Epithelial cell of esophagus (primary cell): ENCODE measurements around the gene TNK2.

ENCODE experiments used
- DNase-seq: peaks from one replicate; pipeline ENCODE4 v3.0.0; 2010; ENCODE audit warnings: low read depth
- H3K4me3 ChIP-seq: 2 replicates; pipeline ENCODE4 v1.5.1; 2011; ENCODE audit warnings: mild to moderate bottlenecking, low read length, control low read depth
- TF ChIP-seq, protein P1 (sequence below): IDR thresholded peaks from 2 replicates; pipeline ENCODE4 v1.5.1; 2011; ENCODE audit warnings: low read depth, mild to moderate bottlenecking, low read length, control low read depth, inconsistent platforms; ENCODE audit not compliant: insufficient read depth; ENCODE audit errors: missing control alignments

Gene TNK2

GRCh38 chr3:195909644-195910498 lies 1.5 kb upstream of the TNK2 start:
- DNase-seq: peak; percentile 87
- peak overlapping the region; percentile 48 for H3K4me3 ChIP-seq
- TF ChIP-seq, protein P1, sequence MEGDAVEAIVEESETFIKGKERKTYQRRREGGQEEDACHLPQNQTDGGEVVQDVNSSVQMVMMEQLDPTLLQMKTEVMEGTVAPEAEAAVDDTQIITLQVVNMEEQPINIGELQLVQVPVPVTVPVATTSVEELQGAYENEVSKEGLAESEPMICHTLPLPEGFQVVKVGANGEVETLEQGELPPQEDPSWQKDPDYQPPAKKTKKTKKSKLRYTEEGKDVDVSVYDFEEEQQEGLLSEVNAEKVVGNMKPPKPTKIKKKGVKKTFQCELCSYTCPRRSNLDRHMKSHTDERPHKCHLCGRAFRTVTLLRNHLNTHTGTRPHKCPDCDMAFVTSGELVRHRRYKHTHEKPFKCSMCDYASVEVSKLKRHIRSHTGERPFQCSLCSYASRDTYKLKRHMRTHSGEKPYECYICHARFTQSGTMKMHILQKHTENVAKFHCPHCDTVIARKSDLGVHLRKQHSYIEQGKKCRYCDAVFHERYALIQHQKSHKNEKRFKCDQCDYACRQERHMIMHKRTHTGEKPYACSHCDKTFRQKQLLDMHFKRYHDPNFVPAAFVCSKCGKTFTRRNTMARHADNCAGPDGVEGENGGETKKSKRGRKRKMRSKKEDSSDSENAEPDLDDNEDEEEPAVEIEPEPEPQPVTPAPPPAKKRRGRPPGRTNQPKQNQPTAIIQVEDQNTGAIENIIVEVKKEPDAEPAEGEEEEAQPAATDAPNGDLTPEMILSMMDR: no peak

DNA sequence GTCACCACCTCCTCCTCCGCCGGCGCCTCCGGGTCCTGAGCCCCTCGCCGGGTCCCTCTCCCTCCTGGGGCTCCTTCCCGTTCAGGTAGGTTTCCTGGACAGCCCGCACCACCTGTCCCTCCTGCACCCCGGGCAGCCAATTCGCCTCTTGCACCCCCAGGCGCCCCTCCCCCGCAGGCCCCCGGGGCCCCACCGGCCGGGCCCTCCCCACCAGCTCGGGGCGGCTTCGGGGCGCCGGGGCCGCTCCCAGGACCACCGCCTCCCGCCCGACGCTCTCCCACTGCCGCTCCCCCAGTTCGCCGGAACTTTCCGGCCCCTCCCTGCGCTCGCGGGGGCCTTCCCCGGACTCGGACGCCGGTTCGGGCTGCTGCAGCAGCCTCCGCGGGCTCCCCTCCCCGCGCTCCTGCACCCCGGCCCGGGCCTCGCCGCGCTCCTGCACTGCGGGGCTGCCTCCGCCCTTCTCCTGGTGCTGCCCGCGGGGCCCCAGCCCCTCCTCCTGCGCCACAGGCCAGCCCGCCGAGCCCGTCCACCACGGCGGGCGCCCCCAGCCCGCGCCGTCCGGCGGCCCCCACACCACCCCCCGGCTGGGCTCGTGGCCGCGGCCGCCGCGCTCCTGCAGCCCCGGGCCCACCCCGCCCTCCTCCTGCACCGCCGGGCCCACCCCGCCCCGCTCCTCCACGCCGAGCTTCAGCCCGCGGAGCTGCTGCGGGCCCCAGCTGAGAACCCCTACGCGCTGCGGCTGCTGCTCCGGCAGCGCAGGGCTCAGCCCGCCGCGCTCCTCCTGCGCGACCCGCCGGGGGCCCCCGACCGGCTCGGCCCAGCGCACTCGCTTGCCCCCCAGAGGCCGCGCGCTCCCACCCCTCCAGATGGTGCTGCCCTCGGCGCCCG lies 587 bp upstream of the TNK2 start:
- TF ChIP-seq, protein P1: no peak
- peak overlapping the region; percentile 56 for H3K4me3 ChIP-seq
- no peak for DNase-seq

- TF ChIP-seq, protein P1: no peak
- H3K4me3 ChIP-seq: peak overlapping the region; percentile 56
- DNase-seq: no peak
These were observed 742 bp downstream of the TNK2 start for GRCh38 chr3:195907684-195907933.

DNA sequence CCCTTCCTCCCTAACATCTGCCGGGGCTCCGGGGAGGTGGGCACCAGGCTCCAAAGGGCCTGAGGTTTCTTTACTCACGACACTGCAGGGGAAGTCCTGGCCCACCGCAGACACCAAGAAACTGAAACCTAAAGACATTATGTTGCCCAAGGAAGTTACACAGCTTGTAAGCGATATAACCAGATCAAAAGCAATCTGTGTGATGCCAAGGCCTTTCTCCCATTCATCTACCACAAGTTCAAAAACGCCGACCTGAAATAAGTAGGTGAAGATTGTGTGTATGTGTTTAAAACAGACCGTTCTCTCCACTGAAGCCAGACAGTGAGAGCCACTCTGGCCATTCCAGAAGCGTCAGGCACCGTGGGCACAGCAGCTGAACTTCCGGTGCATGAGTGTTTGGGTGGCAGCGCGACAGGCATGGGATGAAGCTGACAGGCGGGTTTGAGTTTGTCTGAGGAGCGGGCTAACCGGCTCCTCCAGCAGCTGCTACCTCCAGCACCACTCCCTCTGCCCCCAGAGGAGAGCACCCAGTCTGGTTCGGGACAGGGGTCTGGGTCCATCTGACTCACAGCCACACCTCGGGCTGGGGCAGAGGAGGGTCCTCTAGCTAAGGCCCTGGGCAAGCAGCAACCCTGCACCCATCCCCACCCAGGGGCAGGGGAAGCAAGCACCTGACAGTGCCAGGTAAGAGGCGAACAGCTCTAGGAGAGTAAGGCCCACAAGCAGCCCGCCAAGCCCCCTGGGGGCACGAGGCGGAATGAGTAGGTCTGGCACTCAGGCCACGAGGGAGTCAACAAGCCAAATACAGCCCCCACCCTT lies 1.3 kb downstream of the TNK2 start:
- DNase-seq: peak; percentile 81
- H3K4me3 ChIP-seq: peak overlapping the region; percentile 56
- TF ChIP-seq, protein P1: no peak

DNA sequence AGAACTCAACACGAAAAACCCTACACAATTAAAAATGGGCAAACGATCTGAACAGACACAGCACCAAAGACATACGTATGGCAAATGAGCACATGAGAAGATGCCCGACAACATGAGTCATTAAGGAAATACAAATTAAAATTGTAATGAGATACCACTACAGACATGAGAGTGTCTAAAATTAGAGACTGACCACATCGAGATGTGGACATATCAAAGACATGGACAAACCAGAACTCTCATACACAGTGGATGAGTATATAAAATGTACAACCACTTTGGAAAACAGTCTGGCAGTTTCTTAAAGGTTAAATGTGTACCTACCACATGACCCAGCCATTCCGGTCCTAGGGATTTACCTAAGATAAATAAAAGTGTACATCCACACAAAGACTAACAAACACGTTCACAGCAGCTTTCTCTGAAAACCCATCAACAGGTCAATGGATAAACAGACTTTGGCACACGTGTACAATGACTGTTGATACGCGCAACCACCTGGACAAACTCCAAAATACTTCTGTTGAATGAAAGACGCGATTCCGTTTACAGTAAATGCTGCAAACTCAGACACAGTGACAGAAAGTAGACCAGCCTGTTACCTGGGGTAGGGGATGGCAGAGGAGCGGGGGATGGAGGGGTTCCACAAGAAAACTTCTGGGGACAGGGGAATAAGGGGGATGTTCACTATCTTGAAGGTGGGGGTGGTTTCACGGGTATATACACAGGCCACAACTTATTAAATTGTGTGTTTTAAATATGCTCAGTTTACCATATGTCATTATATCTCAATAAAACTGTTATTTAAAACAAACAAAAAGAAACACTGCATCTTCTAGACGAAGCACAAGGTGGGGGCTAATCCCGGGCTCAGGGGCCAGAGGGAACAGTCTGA lies 2.1 kb downstream of the TNK2 start:
- H3K4me3 ChIP-seq: peak overlapping the region; percentile 56
- TF ChIP-seq, protein P1: no peak
- DNase-seq: peak; percentile 73

- TF ChIP-seq, protein P1: no peak
- no peak overlapping the region for H3K4me3 ChIP-seq
- DNase-seq: no peak
These were observed 4.0 kb downstream of the TNK2 start for GRCh38 chr3:195904368-195904767.
